ENCODE data around the gene TSSK1B.

- TF ChIP-seq POLR2A (IDR thresholded peaks at IDR 0.05; ENCODE audit: low read length): no peak
- TF ChIP-seq GATA1 (IDR thresholded peaks at IDR 0.05; ENCODE audit: low read depth, low read length): no peak
These were observed 1.7 kb downstream of the TSSK1B start for GRCh38 chr5:113433071-113433470.
